Measurements from ENCODE around the gene TUBGCP2.

- TF ChIP-seq FOXM1 (IDR thresholded peaks at IDR 0.05; ENCODE audit: borderline replicate concordance) (no peak), ARNT (IDR thresholded peaks at IDR 0.05) (no peak), ELF4 (IDR thresholded peaks at IDR 0.05) (no peak), CTBP1 (IDR thresholded peaks at IDR 0.05; ENCODE audit: borderline replicate concordance) (no peak), BHLHE40 (IDR thresholded peaks at IDR 0.05; ENCODE audit: borderline replicate concordance) (no peak), PKNOX1 (IDR thresholded peaks at IDR 0.05) (no peak), SP1 (IDR thresholded peaks at IDR 0.05) (no peak), TARDBP (IDR thresholded peaks at IDR 0.05) (no peak), SUZ12 (IDR thresholded peaks at IDR 0.05) (no peak)
Observed at GRCh38 chr10:133287832-133288500, 20.7 kb downstream of the TUBGCP2 start.
